ENCODE measurements around the gene SHQ1.
"Not testable (repeated sequence)": the region's sequence is repeated elsewhere in the genome, so short reads cannot be mapped to it uniquely, and the experiment has no call there.

The SHQ1 gene

GRCh38 chr3:72798552-72799195 is 49.6 kb downstream of the SHQ1 start:
- H3K4me3 Mint-ChIP-seq, result no peak overlapping the region
- no peaks in the 10 kb centered on the region for H3K27me3 Mint-ChIP-seq
- H3K9me3 Mint-ChIP-seq, result no peaks in the 10 kb centered on the region
- peaks cover 61% of the 10 kb centered on the region for H3K36me3 Mint-ChIP-seq (ENCODE audit: low read depth)
- DNase-seq, result no peak
- H3K27ac Mint-ChIP-seq, result no peak overlapping the region
- H3K4me1 Mint-ChIP-seq (ENCODE audit: low read depth), result peaks cover 31% of the 10 kb centered on the region

DNA sequence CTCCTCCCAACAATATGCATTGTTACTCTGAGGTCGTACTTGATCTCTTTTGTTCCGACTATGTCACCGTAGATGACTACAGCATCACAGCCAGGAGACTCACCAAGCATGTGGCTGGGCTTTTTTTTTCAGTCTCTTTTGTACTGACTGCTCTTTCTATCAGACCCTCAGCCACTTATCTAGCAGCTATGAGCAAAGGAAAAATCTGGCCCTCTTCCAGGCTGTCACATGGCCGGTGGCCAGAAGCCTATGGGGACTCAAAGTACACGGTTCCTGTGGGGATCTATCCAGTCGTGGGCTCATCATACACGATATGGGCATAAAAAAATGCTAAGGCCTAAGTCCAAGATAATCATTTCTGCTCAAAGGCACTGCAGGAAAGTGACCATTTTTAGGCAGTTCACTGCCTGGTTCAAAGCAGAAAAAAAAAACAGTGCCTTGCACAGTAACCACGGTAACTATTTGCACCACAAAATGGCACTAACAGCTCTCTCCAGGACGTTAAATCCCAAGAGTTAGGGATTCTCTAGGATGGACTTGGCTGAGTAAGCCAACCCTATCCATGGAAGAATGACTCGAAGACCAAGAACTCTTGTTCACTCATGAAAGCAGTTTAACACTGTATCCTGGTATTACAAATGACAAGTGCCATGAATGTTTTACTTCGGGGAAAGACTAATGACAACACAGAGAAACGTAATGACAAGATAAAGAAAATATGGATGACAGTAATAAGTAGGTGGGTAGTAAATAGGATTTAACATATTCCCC is 50.3 kb downstream of the SHQ1 start:
- H3K4me3 Mint-ChIP-seq, result no peak overlapping the region
- peaks cover 60% of the 10 kb centered on the region for H3K36me3 Mint-ChIP-seq (ENCODE audit: low read depth)
- peaks cover 31% of the 10 kb centered on the region for H3K4me1 Mint-ChIP-seq (ENCODE audit: low read depth)
- no peaks in the 10 kb centered on the region for H3K9me3 Mint-ChIP-seq
- no peak for DNase-seq
- H3K27ac Mint-ChIP-seq, result no peak overlapping the region
- H3K27me3 Mint-ChIP-seq, result no peaks in the 10 kb centered on the region

DNA sequence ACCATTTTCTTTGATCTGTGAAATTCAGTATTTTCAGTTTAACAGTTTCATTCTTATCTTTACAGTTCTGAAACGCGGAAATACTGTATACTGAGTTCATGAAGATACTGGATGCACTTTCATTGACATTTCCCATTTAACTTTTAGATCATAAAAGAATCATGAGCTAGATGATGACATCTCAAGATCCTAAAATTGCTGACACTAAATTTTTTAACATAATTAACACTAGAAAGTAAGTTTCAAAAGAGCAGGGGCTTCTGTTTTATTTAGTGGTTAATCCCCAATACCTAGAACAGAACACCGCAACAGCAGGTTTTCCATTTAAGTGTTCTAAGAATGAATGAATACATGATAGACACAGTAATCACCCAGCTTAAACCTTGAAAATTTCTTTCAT is 54.2 kb downstream of the SHQ1 start:
- no peaks in the 10 kb centered on the region for H3K27me3 Mint-ChIP-seq
- H3K27ac Mint-ChIP-seq, result no peak overlapping the region
- DNase-seq, result no peak
- no peak overlapping the region for H3K4me3 Mint-ChIP-seq
- H3K36me3 Mint-ChIP-seq (ENCODE audit: low read depth), result peaks cover 80% of the 10 kb centered on the region
- H3K4me1 Mint-ChIP-seq (ENCODE audit: low read depth), result peaks cover 16% of the 10 kb centered on the region
- H3K9me3 Mint-ChIP-seq, result no peaks in the 10 kb centered on the region

DNA sequence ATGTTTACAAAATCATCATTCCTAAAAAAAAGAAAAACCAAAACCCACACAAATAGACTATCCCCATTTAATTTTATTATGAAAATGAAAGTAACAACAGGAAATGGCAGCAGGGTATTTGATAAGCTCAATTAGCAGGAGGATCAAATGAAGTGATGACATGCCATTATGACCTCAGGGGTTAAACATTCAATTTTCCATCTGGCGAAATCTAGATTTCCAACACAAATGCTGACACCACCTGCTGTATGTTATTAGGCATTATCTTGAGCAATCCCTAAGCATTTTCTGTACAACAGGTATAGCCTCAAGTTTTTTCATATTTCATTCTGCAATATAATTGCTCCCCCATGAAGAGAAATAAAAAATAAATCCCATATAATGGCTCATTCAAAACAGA is 57.1 kb downstream of the SHQ1 start:
- no peak for DNase-seq
- no peak overlapping the region for H3K27ac Mint-ChIP-seq
- H3K27me3 Mint-ChIP-seq, result no peaks in the 10 kb centered on the region
- peaks cover 14% of the 10 kb centered on the region for H3K4me1 Mint-ChIP-seq (ENCODE audit: low read depth)
- H3K9me3 Mint-ChIP-seq, result no peaks in the 10 kb centered on the region
- peaks cover 72% of the 10 kb centered on the region for H3K36me3 Mint-ChIP-seq (ENCODE audit: low read depth)
- H3K4me3 Mint-ChIP-seq, result no peak overlapping the region

DNA sequence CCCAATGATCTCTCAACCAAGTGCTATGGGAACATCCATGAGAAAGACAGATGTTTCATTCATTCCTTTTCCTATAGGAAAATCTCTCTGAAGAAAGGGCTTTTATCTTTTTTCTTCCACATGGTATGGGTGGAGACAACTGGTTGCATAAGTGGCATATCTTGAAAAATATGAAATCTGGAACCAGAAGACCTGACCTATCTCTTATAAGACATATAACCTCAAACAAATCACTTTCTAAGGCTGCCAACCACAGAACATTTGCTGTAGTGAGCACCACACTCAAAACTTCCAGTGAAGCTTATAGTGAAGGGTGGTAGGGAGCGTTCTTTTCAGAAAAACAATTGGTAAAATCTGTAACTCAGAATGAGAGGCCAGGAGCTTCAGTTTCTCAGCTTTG is 58.5 kb downstream of the SHQ1 start:
- H3K36me3 Mint-ChIP-seq (ENCODE audit: low read depth), result peaks cover 61% of the 10 kb centered on the region
- DNase-seq, result no peak
- no peaks in the 10 kb centered on the region for H3K27me3 Mint-ChIP-seq
- H3K9me3 Mint-ChIP-seq, result no peaks in the 10 kb centered on the region
- H3K4me3 Mint-ChIP-seq, result no peak overlapping the region
- no peak overlapping the region for H3K27ac Mint-ChIP-seq
- H3K4me1 Mint-ChIP-seq (ENCODE audit: low read depth), result peaks cover 14% of the 10 kb centered on the region

- Mint-ChIP-seq H3K36me3 (ENCODE audit: low read depth) (peaks cover 54% of the 10 kb centered on the region), H3K4me1 (ENCODE audit: low read depth) (peaks cover 11% of the 10 kb centered on the region)
- H3K4me3 Mint-ChIP-seq, H3K9me3 Mint-ChIP-seq, DNase-seq, H3K27me3 Mint-ChIP-seq, H3K27ac Mint-ChIP-seq: not testable (repeated sequence)
These were observed 60.0 kb downstream of the SHQ1 start for GRCh38 chr3:72788232-72788631.

GRCh38 chr3:72786668-72787067 is 61.6 kb downstream of the SHQ1 start:
- no peak overlapping the region for H3K27ac Mint-ChIP-seq
- no peak overlapping the region for H3K4me3 Mint-ChIP-seq
- H3K36me3 Mint-ChIP-seq (ENCODE audit: low read depth), result peaks cover 51% of the 10 kb centered on the region
- no peaks in the 10 kb centered on the region for H3K27me3 Mint-ChIP-seq
- H3K9me3 Mint-ChIP-seq, result no peaks in the 10 kb centered on the region
- DNase-seq, result no peak
- peaks cover 11% of the 10 kb centered on the region for H3K4me1 Mint-ChIP-seq (ENCODE audit: low read depth)

DNA sequence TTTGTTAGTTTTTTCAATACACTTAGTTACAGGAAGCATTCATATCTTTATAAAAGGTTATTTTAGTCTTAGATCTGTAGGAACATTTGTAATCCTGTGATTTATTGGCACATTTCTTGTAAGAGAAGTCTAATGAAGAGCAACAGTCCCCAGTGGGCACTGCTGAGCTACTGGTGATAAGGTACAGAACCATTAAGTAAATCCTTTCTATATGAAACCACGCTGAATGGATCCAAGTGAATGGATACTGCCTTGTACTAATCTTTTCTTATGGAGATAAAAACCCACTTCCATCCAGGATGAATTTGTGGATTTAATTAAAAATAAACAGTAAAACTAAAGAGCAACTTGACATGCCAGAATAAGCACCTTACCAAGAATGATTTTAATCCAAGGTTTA is 64.0 kb downstream of the SHQ1 start:
- H3K27ac Mint-ChIP-seq, result no peak overlapping the region
- no peak for DNase-seq
- no peaks in the 10 kb centered on the region for H3K27me3 Mint-ChIP-seq
- H3K9me3 Mint-ChIP-seq, result no peaks in the 10 kb centered on the region
- H3K4me3 Mint-ChIP-seq, result no peak overlapping the region
- peaks cover 48% of the 10 kb centered on the region for H3K36me3 Mint-ChIP-seq (ENCODE audit: low read depth)
- peaks cover 2% of the 10 kb centered on the region for H3K4me1 Mint-ChIP-seq (ENCODE audit: low read depth)

GRCh38 chr3:72782521-72782920 is 65.7 kb downstream of the SHQ1 start:
- Mint-ChIP-seq H3K27ac (no peak overlapping the region), H3K4me1 (ENCODE audit: low read depth) (peaks cover 2% of the 10 kb centered on the region), H3K4me3 (no peak overlapping the region)

GRCh38 chr3:72769758-72770540 is 78.3 kb downstream of the SHQ1 start:
- Mint-ChIP-seq H3K27ac (no peak overlapping the region), H3K4me1 (ENCODE audit: low read depth) (no peaks in the 10 kb centered on the region), H3K4me3 (no peak overlapping the region), H3K9me3 (no peaks in the 10 kb centered on the region), H3K36me3 (ENCODE audit: low read depth) (peaks cover 26% of the 10 kb centered on the region), H3K27me3 (no peaks in the 10 kb centered on the region)
- DNase-seq, result no peak

More at GRCh38 chr3:72782521-72782920, 65.7 kb downstream of the SHQ1 start:
- Mint-ChIP-seq H3K9me3 (no peaks in the 10 kb centered on the region), H3K27me3 (no peaks in the 10 kb centered on the region), H3K36me3 (ENCODE audit: low read depth) (peaks cover 49% of the 10 kb centered on the region)
- no peak for DNase-seq

- Mint-ChIP-seq H3K27me3 (no peaks in the 10 kb centered on the region), H3K27ac (no peak overlapping the region)
These were observed 79.3 kb downstream of the SHQ1 start for GRCh38 chr3:72768936-72769335.

DNA sequence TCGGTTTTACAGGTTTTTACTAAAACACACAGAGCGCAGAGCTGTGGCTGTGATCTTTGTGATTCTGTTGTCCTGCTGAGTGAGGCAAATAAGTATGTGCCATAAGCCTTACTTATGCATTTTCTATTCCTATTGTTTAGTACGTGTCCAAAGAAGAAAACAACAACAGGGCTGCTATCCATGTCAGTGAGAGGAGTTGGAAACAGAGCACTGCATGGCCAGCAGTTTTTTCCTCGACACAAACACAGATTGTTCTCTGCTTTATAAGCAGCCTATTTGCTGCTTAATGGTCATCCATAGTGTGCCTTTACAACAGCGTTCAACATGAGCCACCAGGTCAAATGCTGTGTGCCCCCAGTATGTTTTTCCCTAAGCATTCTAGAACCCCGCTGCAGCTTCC is 79.8 kb downstream of the SHQ1 start:
- Mint-ChIP-seq H3K27ac (no peak overlapping the region), H3K4me3 (no peak overlapping the region), H3K27me3 (no peaks in the 10 kb centered on the region), H3K4me1 (ENCODE audit: low read depth) (peaks cover 7% of the 10 kb centered on the region), H3K36me3 (ENCODE audit: low read depth) (peaks cover 41% of the 10 kb centered on the region), H3K9me3 (no peaks in the 10 kb centered on the region)
- DNase-seq, result no peak

More at GRCh38 chr3:72768936-72769335, 79.3 kb downstream of the SHQ1 start:
- no peak overlapping the region for H3K4me3 Mint-ChIP-seq
- peaks cover 4% of the 10 kb centered on the region for H3K4me1 Mint-ChIP-seq (ENCODE audit: low read depth)
- H3K36me3 Mint-ChIP-seq (ENCODE audit: low read depth), result peaks cover 36% of the 10 kb centered on the region
- H3K9me3 Mint-ChIP-seq, result no peaks in the 10 kb centered on the region
- no peak for DNase-seq

GRCh38 chr3:72768006-72768441 is 80.2 kb downstream of the SHQ1 start:
- Mint-ChIP-seq H3K4me3 (no peak overlapping the region), H3K36me3 (ENCODE audit: low read depth) (peaks cover 45% of the 10 kb centered on the region), H3K9me3 (no peaks in the 10 kb centered on the region), H3K27ac (no peak overlapping the region), H3K4me1 (ENCODE audit: low read depth) (peaks cover 7% of the 10 kb centered on the region), H3K27me3 (no peaks in the 10 kb centered on the region)
- DNase-seq, result no peak

DNA sequence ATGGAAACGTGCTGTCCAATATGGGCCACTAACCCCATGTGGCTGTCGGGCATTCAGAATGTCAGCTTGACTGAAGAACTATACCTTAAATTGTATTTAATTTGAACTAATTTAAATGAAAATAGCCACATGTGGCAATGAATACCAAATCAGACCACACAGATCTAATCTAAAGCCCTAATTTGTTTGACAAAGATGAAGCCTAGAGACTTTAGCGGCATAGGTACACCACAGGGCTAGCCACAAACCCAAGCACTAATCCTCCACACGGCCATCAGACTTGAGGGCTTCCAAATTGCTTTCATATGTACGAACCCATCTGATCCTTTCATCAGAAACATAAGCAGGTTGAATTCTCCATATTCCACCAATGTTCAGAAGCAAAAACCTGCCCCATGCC is 81.4 kb downstream of the SHQ1 start:
- no peaks in the 10 kb centered on the region for H3K27me3 Mint-ChIP-seq
- H3K9me3 Mint-ChIP-seq, result no peaks in the 10 kb centered on the region

More for the DNA sequence above, 81.4 kb downstream of the SHQ1 start:
- no peak overlapping the region for H3K27ac Mint-ChIP-seq
- peaks cover 56% of the 10 kb centered on the region for H3K36me3 Mint-ChIP-seq (ENCODE audit: low read depth)
- no peak for DNase-seq
- H3K4me3 Mint-ChIP-seq, result no peak overlapping the region
- peaks cover 11% of the 10 kb centered on the region for H3K4me1 Mint-ChIP-seq (ENCODE audit: low read depth)

Measured in activated T-cell treated with anti-CD3 and anti-CD28 coated beads, Interleukin-2, amount 50 U/mL, for 24 hours (primary cell).